K562 (cell line): ENCODE results near the gene NSG2. TPM values are rescaled to one million over a fixed set of nuclear protein-coding genes. Genes with fewer than 3 reads are reported as not detected.

Source experiments
- ATAC-seq: fragments of 200-7000 bp; cut with Tn5 transposase; 3 replicates; pipeline ENCODE4 v1.9.1; 2020; ENCODE audit warnings: moderate library complexity
- BruUV-seq: library from RNA; stranded (reverse); fragments of 400-500 nt; replicated peaks from 2 replicates; lab custom pipeline; 2021; lab: Mats Ljungman, UMichigan
- CTCF ChIA-PET: fragments of 300-600 bp; formaldehyde crosslinking; extraction: SDS; loops from one replicate; lab custom pipeline; 2021; ENCODE audit warnings: low intra/inter-chr PET ratio; lab: Yijun Ruan, JAX
- POLR2A ChIA-PET: fragments of 300-600, 350-650 bp; sonication (Branson Sonifier 250); formaldehyde crosslinking; extraction: SDS; loops from one replicate; lab custom pipeline; 2021; ENCODE audit warnings: antibody characterized with exemption, inconsistent platforms; lab: Yijun Ruan, JAX
- DNase-seq, 4 experiments: peaks; one replicate each; pipeline versions ENCODE4 v3.0.0 to v3.0.0-alpha.2; 2011 to 2018; ENCODE audit warnings: low spot score in 3 of 4, mixed read lengths in 3 of 4; ENCODE audit errors: extremely low read depth in 1 of 4
- FAIRE-seq: peaks from 2 replicates; lab custom pipeline; 2011; peaks lifted over from hg19 to GRCh38; lab: Jason Lieb, UNC
- H2AFZ ChIP-seq: 2 replicates; pipeline ENCODE4 v1.6.0; 2011; ENCODE audit warnings: low read depth, low read length, control low read depth, inconsistent platforms
- H3K27ac ChIP-seq: fragments of 200-600 bp; 3 replicates; pipeline ENCODE4 v1.8.0; 2011; ENCODE audit warnings: low read depth, mild to moderate bottlenecking, control low read depth, inconsistent platforms, low read length, moderate library complexity, mixed read lengths; ENCODE audit errors: extremely low read depth
- H3K27me3 ChIP-seq, 2 experiments: fragments of 300-600 bp in 1 of 2; 2 replicates in 1 of 2; 3 replicates in 1 of 2; pipeline versions ENCODE4 v1.6.0 to v1.8.0; 2011; ENCODE audit warnings: inconsistent platforms in 2 of 2, low read length in 2 of 2, mild to moderate bottlenecking in 1 of 2, mixed read lengths in 1 of 2, moderate library complexity in 1 of 2; ENCODE audit not compliant: control insufficient read depth in 2 of 2, insufficient read depth in 2 of 2
- H3K36me3 ChIP-seq: fragments of 300-600 bp; 3 replicates; pipeline ENCODE4 v1.8.0; 2011; ENCODE audit warnings: mild to moderate bottlenecking, low read length, inconsistent platforms; ENCODE audit not compliant: control insufficient read depth, insufficient read depth
- H3K4me1 ChIP-seq, 2 experiments: fragments of 200-600 bp in 1 of 2; replicated peaks in 1 of 2; 2 replicates in 1 of 2; 3 replicates in 1 of 2; pipeline versions ENCODE4 v1.5.1 to v1.8.0; 2011; ENCODE audit warnings: inconsistent platforms in 2 of 2, low read length in 2 of 2, mild to moderate bottlenecking in 1 of 2, mixed read lengths in 1 of 2, moderate library complexity in 1 of 2; ENCODE audit not compliant: control insufficient read depth in 2 of 2, insufficient read depth in 2 of 2
- H3K4me2 ChIP-seq: 2 replicates; pipeline ENCODE4 v1.6.1; 2011; ENCODE audit warnings: low read length, control low read depth, inconsistent platforms, mixed read lengths; ENCODE audit not compliant: insufficient read depth
- H3K4me3 ChIP-seq: fragments of 200-600 bp; sonication (generic), shearing (Covaris generic); 2 replicates; pipeline ENCODE4 v1.5.1; 2016; ENCODE audit warnings: control low read depth, inconsistent platforms
- H3K79me2 ChIP-seq: fragments of 200-600 bp; 3 replicates; pipeline ENCODE4 v1.8.0; 2011; ENCODE audit warnings: low read length, inconsistent platforms; ENCODE audit not compliant: control insufficient read depth, insufficient read depth
- H3K9ac ChIP-seq, 2 experiments: 2 replicates each; pipeline versions ENCODE4 v1.6.0 to v1.6.1; 2011; ENCODE audit warnings: low read depth in 2 of 2, low read length in 2 of 2, control low read depth in 1 of 2, inconsistent platforms in 1 of 2, mild to moderate bottlenecking in 1 of 2, mixed read lengths in 1 of 2; ENCODE audit not compliant: insufficient read depth in 1 of 2
- H3K9me1 ChIP-seq: one replicate; pipeline ENCODE4 v1.6.0; 2011; ENCODE audit warnings: inconsistent platforms, mild to moderate bottlenecking, low read length, moderate library complexity; ENCODE audit not compliant: control insufficient read depth, insufficient read depth
- H3K9me3 ChIP-seq: replicated peaks from 2 replicates; pipeline ENCODE4 v1.5.1; 2011; ENCODE audit warnings: low read depth, low read length, inconsistent platforms; ENCODE audit not compliant: control insufficient read depth, insufficient read depth
- H4K20me1 ChIP-seq: replicated peaks from 2 replicates; pipeline ENCODE4 v1.6.1; 2011; ENCODE audit warnings: low read length, inconsistent platforms, mixed read lengths; ENCODE audit not compliant: control insufficient read depth, insufficient read depth
- ADNP ChIP-seq: fragments of 200-800 bp; sonication (Bioruptor generic); IDR thresholded peaks from 2 replicates; pipeline ENCODE4 v1.6.1; 2016; ENCODE audit warnings: missing genetic modification characterization, missing compliant biosample characterization
- AFF4 ChIP-seq: sonication (generic); formaldehyde crosslinking; IDR thresholded peaks from 2 replicates; pipeline ENCODE4 v1.8.0; 2023; ENCODE audit warnings: mild to moderate bottlenecking, missing genetic modification reagents
- CREM ChIP-seq: IDR thresholded peaks from 2 replicates; pipeline ENCODE4 v1.6.1; 2014; ENCODE audit warnings: antibody characterized with exemption, low read depth
- DPF2 ChIP-seq: fragments of 450-650 bp; IDR thresholded peaks from 2 replicates; pipeline ENCODE4 v1.6.1; 2016
- E2F6 ChIP-seq, 2 experiments: IDR thresholded peaks; 2 replicates each; pipeline ENCODE4 v1.6.1; 2011; ENCODE audit warnings: borderline replicate concordance in 1 of 2, control low read depth in 1 of 2, low read depth in 1 of 2, low read length in 1 of 2, mild to moderate bottlenecking in 1 of 2, mixed read lengths in 1 of 2, moderate library complexity in 1 of 2; ENCODE audit not compliant: insufficient read depth in 1 of 2, insufficient read length in 1 of 2, poor library complexity in 1 of 2, severe bottlenecking in 1 of 2; ENCODE audit errors: extremely low read depth in 1 of 2
- HNRNPH1 ChIP-seq: fragments of 200-400 bp; formaldehyde crosslinking; optimal IDR thresholded peaks from 2 replicates; pipeline ENCODE3; 2017; ENCODE audit warnings: low read depth, mild to moderate bottlenecking, low read length, moderate library complexity
- KAT2B ChIP-seq: IDR thresholded peaks from one replicate; pipeline ENCODE4 v1.6.1; 2012; ENCODE audit warnings: low read depth, mild to moderate bottlenecking, control low read depth, inconsistent platforms, low read length, moderate library complexity
- LEF1 ChIP-seq: fragments of 450-650 bp; IDR thresholded peaks from 2 replicates; pipeline ENCODE4 v1.6.1; 2016; ENCODE audit warnings: mild to moderate bottlenecking
- POLR2H ChIP-seq: IDR thresholded peaks from 2 replicates; pipeline ENCODE4 v1.6.1; 2016; ENCODE audit warnings: missing genetic modification characterization, low read depth, mild to moderate bottlenecking, control low read depth, missing compliant biosample characterization, moderate library complexity
- RBM14 ChIP-seq: fragments of 200-400 bp; formaldehyde crosslinking; IDR thresholded peaks from 2 replicates; pipeline ENCODE4 v1.6.1; 2018; ENCODE audit warnings: low read depth, mild to moderate bottlenecking, low read length, moderate library complexity, borderline replicate concordance; ENCODE audit not compliant: insufficient read depth
- SMARCB1 ChIP-seq: IDR thresholded peaks from 2 replicates; pipeline ENCODE4 v1.6.1; 2011; ENCODE audit warnings: improper control_type of control experiment, low read depth; ENCODE audit not compliant: insufficient read length
- ZFP91 ChIP-seq: sonication (generic); formaldehyde crosslinking; IDR thresholded peaks from 2 replicates; pipeline ENCODE4 v1.8.0; 2022; ENCODE audit warnings: mild to moderate bottlenecking, missing genetic modification reagents
- WGBS: fragments of 100-300 bp; shearing (Covaris generic); methylation state at CpG from one replicate; pipeline ENCODE4 v1.1.6; 2016; ENCODE audit warnings: low coverage, mixed read lengths; ENCODE audit not compliant: insufficient coverage; ENCODE audit errors: missing lambda C conversion rate; 5-methylcytosine and 5-hydroxymethylcytosine counted together
- in situ Hi-C: fragments of 300-500 bp; cut with MboI; formaldehyde crosslinking; loops from 4 replicates; pipeline ENCODE4 v1.15.0; 2018; ENCODE audit warnings: inconsistent platforms, mixed read lengths
- intact Hi-C: fragments of 100-400 bp; cut with micrococcal nuclease; formaldehyde crosslinking; loops from 2 replicates; pipeline ENCODE4 v1.14.2; 2022
- polyA plus RNA-seq, 8 experiments: library from polyadenylated mRNA; depleted of rRNA in 4 of 8; stranded (reverse) in 5 of 8; unstranded in 3 of 8; fragments of >200 nt; fragmentation: Nextera tagmentation in 2 of 8; fragmentation: Illumina TruSeq in 1 of 8; extraction: Ambion mirVana in 2 of 8; extraction: Trizol in 1 of 8; gene quantifications; 2 replicates each; pipeline versions ENCODE4 v1.2.1 to v1.2.3, GENCODE V29; 2011 to 2014; ENCODE audit warnings: inconsistent platforms in 1 of 8, missing spikeins in 1 of 8
- total RNA-seq, 7 experiments: library from RNA; depleted of rRNA in 6 of 7; stranded (reverse); fragments of >200 nt in 6 of 7; fragmentation: Illumina TruSeq in 2 of 7; extraction: Trizol in 2 of 7; gene quantifications; 2 replicates each; pipeline versions ENCODE4 v1.2.1 to v1.2.3, GENCODE V29; 2011 to 2021; ENCODE audit warnings: low replicate concordance in 1 of 7

Gene NSG2
- total and polyA plus RNA-seq, 9 of the 15 experiments (the other 6 are each of a cell fraction or from before 2014, with no cell fraction given), result not detected

DNA sequence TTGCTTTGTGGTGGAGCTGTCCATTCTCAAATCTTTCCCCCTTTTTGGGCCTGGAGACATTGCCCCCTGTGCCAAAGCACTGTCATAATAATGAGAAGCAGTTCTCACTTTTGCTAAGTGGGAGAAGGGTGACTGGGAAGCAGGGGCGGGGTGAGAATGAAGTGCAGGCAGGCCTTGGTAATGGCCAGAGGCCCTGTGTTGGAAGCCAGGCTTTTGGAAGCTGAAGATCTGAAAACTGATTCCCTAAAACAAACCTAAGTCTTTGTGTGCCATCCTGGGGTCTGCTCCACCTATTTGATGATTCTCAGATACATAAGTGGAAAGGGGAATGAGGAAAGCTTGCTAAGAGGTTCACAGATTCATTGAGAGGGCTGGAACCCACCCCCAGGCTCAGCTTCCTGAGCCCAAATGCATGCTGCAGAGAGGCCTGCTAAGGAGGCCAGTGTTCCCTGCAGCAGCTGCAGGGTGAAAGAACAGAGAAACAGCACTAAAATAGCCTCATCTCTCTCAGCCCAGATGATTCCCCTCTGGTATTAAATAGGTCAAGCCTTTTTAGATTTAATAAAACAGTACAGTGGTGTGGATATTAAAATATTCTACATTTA lies 75.0 kb downstream of the NSG2 start (continued):
- TF ChIP-seq AFF4 (CRISPR knock-in tag), result no peak
- TF ChIP-seq, all 486 proteins: peak for 0

- Histone ChIP-seq H3K9ac (no peak overlapping the region), H3K4me1 (no peaks in the 10 kb centered on the region), H3K27ac (no peak overlapping the region), H3K79me2 (no peaks in the 10 kb centered on the region), H3K4me3 (no peak overlapping the region), H3K27me3 (peaks cover 9 to 12% of the 10 kb centered on the region in 2 experiments; a peak in 3 of 5 replicates), H3K4me2 (no peak overlapping the region), H2AFZ (no peak overlapping the region), H3K36me3 (no peaks in the 10 kb centered on the region), H4K20me1 (no peaks in the 10 kb centered on the region), H3K9me1 (no peaks in the 10 kb centered on the region), H3K9me3 (no peaks in the 10 kb centered on the region)
- in situ Hi-C loops (no loop called here), intact Hi-C loops (no loop called here)
- DNase-seq (no peak), FAIRE-seq (no peak), ATAC-seq (no peak)
- 0% methylated on average over 1 of the region's 1 CpG for WGBS
- POLR2A ChIA-PET, result no interaction called here
- BruUV-seq, result no TSS peak
- CTCF ChIA-PET, result no interaction called here
- TF ChIP-seq POLR2H (tag), result no peak
- TF ChIP-seq SMARCB1, result no peak
- no peak for TF ChIP-seq HNRNPH1
- no peak for TF ChIP-seq KAT2B
- TF ChIP-seq CREM, result no peak
- no peak for TF ChIP-seq ADNP (tag)
- no peak for TF ChIP-seq DPF2
- no peak for TF ChIP-seq ZFP91 (CRISPR knock-in tag)
- TF ChIP-seq RBM14, result no peak
- no peak for TF ChIP-seq E2F6 (IDR thresholded peaks at IDR 0.05; ENCODE audit: borderline replicate concordance in 1 of 2, extremely low read depth in 1 of 2, insufficient read depth in 1 of 2, insufficient read length in 1 of 2, low read depth in 1 of 2, low read length in 1 of 2, poor library complexity in 1 of 2, severe bottlenecking in 1 of 2)
- no peak for TF ChIP-seq LEF1
Observed at GRCh38 chr5:174134545-174134944, 89.0 kb downstream of the NSG2 start.
